ENCODE results near the gene TCAIM.
"Not testable (repeated sequence)": the region's sequence is repeated elsewhere in the genome, so short reads cannot be mapped to it uniquely, and the experiment has no call there.

Gene TCAIM

GRCh38 chr3:44416031-44417030 lies 77.8 kb downstream of the TCAIM start:
- no peak overlapping the region for H3K4me3 ChIP-seq (ENCODE audit: low read depth, low read length)
- H3K9me3 ChIP-seq (ENCODE audit: control insufficient read depth, insufficient read depth, low read depth, low read length) = no peaks in the 10 kb centered on the region
- H3K27ac ChIP-seq (ENCODE audit: low read depth, low read length) = no peak overlapping the region
- no peak overlapping the region for H3K9ac ChIP-seq (ENCODE audit: low read length)
- no peaks in the 10 kb centered on the region for H3K27me3 ChIP-seq (ENCODE audit: control insufficient read depth, insufficient read depth, low read length)
- H3K4me1 ChIP-seq (ENCODE audit: control insufficient read depth, insufficient read depth, low read length) = peaks cover 6% of the 10 kb centered on the region; the same call in 1 of the 2 replicates
- no peaks in the 10 kb centered on the region for H3K36me3 ChIP-seq (ENCODE audit: control insufficient read depth, insufficient read depth, low read length)

GRCh38 chr3:44418118-44418517 lies 79.6 kb downstream of the TCAIM start:
- H3K36me3 ChIP-seq (ENCODE audit: control insufficient read depth, insufficient read depth, low read length); H3K4me3 ChIP-seq (ENCODE audit: low read depth, low read length); H3K27ac ChIP-seq (ENCODE audit: low read depth, low read length); H3K27me3 ChIP-seq (ENCODE audit: control insufficient read depth, insufficient read depth, low read length); H3K9me3 ChIP-seq (ENCODE audit: control insufficient read depth, insufficient read depth, low read depth, low read length); H3K4me1 ChIP-seq (ENCODE audit: control insufficient read depth, insufficient read depth, low read length); H3K9ac ChIP-seq (ENCODE audit: low read length): not testable (repeated sequence)

GRCh38 chr3:44418549-44418948 lies 80.0 kb downstream of the TCAIM start:
- Histone ChIP-seq H3K9ac (ENCODE audit: low read length) (no peak overlapping the region), H3K36me3 (ENCODE audit: control insufficient read depth, insufficient read depth, low read length) (no peaks in the 10 kb centered on the region), H3K4me3 (ENCODE audit: low read depth, low read length) (no peak overlapping the region), H3K27ac (ENCODE audit: low read depth, low read length) (no peak overlapping the region), H3K27me3 (ENCODE audit: control insufficient read depth, insufficient read depth, low read length) (no peaks in the 10 kb centered on the region), H3K4me1 (ENCODE audit: control insufficient read depth, insufficient read depth, low read length) (peaks cover 6% of the 10 kb centered on the region; the same call in 1 of the 2 replicates), H3K9me3 (ENCODE audit: control insufficient read depth, insufficient read depth, low read depth, low read length) (no peaks in the 10 kb centered on the region)

GRCh38 chr3:44419116-44419922 lies 80.8 kb downstream of the TCAIM start:
- Histone ChIP-seq H3K9ac (ENCODE audit: low read length) (no peak overlapping the region), H3K9me3 (ENCODE audit: control insufficient read depth, insufficient read depth, low read depth, low read length) (no peaks in the 10 kb centered on the region), H3K27me3 (ENCODE audit: control insufficient read depth, insufficient read depth, low read length) (no peaks in the 10 kb centered on the region), H3K27ac (ENCODE audit: low read depth, low read length) (no peak overlapping the region), H3K4me1 (ENCODE audit: control insufficient read depth, insufficient read depth, low read length) (peaks cover 2% of the 10 kb centered on the region; the same call in 1 of the 2 replicates), H3K4me3 (ENCODE audit: low read depth, low read length) (no peak overlapping the region), H3K36me3 (ENCODE audit: control insufficient read depth, insufficient read depth, low read length) (no peaks in the 10 kb centered on the region)

- H3K4me1 ChIP-seq (ENCODE audit: control insufficient read depth, insufficient read depth, low read length) = no peaks in the 10 kb centered on the region
- H3K4me3 ChIP-seq (ENCODE audit: low read depth, low read length) = no peak overlapping the region
- H3K9ac ChIP-seq (ENCODE audit: low read length) = no peak overlapping the region
- no peaks in the 10 kb centered on the region for H3K27me3 ChIP-seq (ENCODE audit: control insufficient read depth, insufficient read depth, low read length)
- no peaks in the 10 kb centered on the region for H3K36me3 ChIP-seq (ENCODE audit: control insufficient read depth, insufficient read depth, low read length)
- no peak overlapping the region for H3K27ac ChIP-seq (ENCODE audit: low read depth, low read length)
- no peaks in the 10 kb centered on the region for H3K9me3 ChIP-seq (ENCODE audit: control insufficient read depth, insufficient read depth, low read depth, low read length)
Observed at GRCh38 chr3:44419923-44420650, 81.5 kb downstream of the TCAIM start.

- Histone ChIP-seq H3K4me3 (ENCODE audit: low read depth, low read length) (no peak overlapping the region), H3K9me3 (ENCODE audit: control insufficient read depth, insufficient read depth, low read depth, low read length) (no peaks in the 10 kb centered on the region), H3K4me1 (ENCODE audit: control insufficient read depth, insufficient read depth, low read length) (no peaks in the 10 kb centered on the region), H3K27ac (ENCODE audit: low read depth, low read length) (no peak overlapping the region), H3K36me3 (ENCODE audit: control insufficient read depth, insufficient read depth, low read length) (no peaks in the 10 kb centered on the region), H3K27me3 (ENCODE audit: control insufficient read depth, insufficient read depth, low read length) (no peaks in the 10 kb centered on the region), H3K9ac (ENCODE audit: low read length) (no peak overlapping the region)
Observed at GRCh38 chr3:44420676-44421075, 82.1 kb downstream of the TCAIM start.

GRCh38 chr3:44421280-44421679 lies 82.7 kb downstream of the TCAIM start:
- no peak overlapping the region for H3K4me3 ChIP-seq (ENCODE audit: low read depth, low read length)
- no peaks in the 10 kb centered on the region for H3K36me3 ChIP-seq (ENCODE audit: control insufficient read depth, insufficient read depth, low read length)
- H3K4me1 ChIP-seq (ENCODE audit: control insufficient read depth, insufficient read depth, low read length) = no peaks in the 10 kb centered on the region
- no peak overlapping the region for H3K27ac ChIP-seq (ENCODE audit: low read depth, low read length)
- no peaks in the 10 kb centered on the region for H3K27me3 ChIP-seq (ENCODE audit: control insufficient read depth, insufficient read depth, low read length)
- H3K9me3 ChIP-seq (ENCODE audit: control insufficient read depth, insufficient read depth, low read depth, low read length) = no peaks in the 10 kb centered on the region
- H3K9ac ChIP-seq (ENCODE audit: low read length) = no peak overlapping the region

- H3K36me3 ChIP-seq (ENCODE audit: control insufficient read depth, insufficient read depth, low read length) = no peaks in the 10 kb centered on the region
- H3K27me3 ChIP-seq (ENCODE audit: control insufficient read depth, insufficient read depth, low read length) = no peaks in the 10 kb centered on the region
Observed at GRCh38 chr3:44424758-44425157, 86.2 kb downstream of the TCAIM start.

GRCh38 chr3:44427683-44428082 lies 89.1 kb downstream of the TCAIM start:
- H3K36me3 ChIP-seq (ENCODE audit: control insufficient read depth, insufficient read depth, low read length) = no peaks in the 10 kb centered on the region
- peaks cover 2% of the 10 kb centered on the region; the same call in 1 of the 2 replicates for H3K4me1 ChIP-seq (ENCODE audit: control insufficient read depth, insufficient read depth, low read length)
- H3K27me3 ChIP-seq (ENCODE audit: control insufficient read depth, insufficient read depth, low read length) = no peaks in the 10 kb centered on the region
- no peak overlapping the region for H3K9ac ChIP-seq (ENCODE audit: low read length)
- H3K4me3 ChIP-seq (ENCODE audit: low read depth, low read length) = no peak overlapping the region
- H3K9me3 ChIP-seq (ENCODE audit: control insufficient read depth, insufficient read depth, low read depth, low read length) = no peaks in the 10 kb centered on the region
- no peak overlapping the region for H3K27ac ChIP-seq (ENCODE audit: low read depth, low read length)

More at GRCh38 chr3:44424758-44425157, 86.2 kb downstream of the TCAIM start:
- H3K4me3 ChIP-seq (ENCODE audit: low read depth, low read length) = no peak overlapping the region
- no peaks in the 10 kb centered on the region for H3K9me3 ChIP-seq (ENCODE audit: control insufficient read depth, insufficient read depth, low read depth, low read length)
- H3K27ac ChIP-seq (ENCODE audit: low read depth, low read length) = no peak overlapping the region
- no peak overlapping the region for H3K9ac ChIP-seq (ENCODE audit: low read length)
- H3K4me1 ChIP-seq (ENCODE audit: control insufficient read depth, insufficient read depth, low read length) = peaks cover 2% of the 10 kb centered on the region; the same call in 1 of the 2 replicates

GRCh38 chr3:44428910-44429309 lies 90.3 kb downstream of the TCAIM start:
- H3K9ac ChIP-seq (ENCODE audit: low read length) = no peak overlapping the region
- H3K36me3 ChIP-seq (ENCODE audit: control insufficient read depth, insufficient read depth, low read length) = no peaks in the 10 kb centered on the region
- H3K27ac ChIP-seq (ENCODE audit: low read depth, low read length) = no peak overlapping the region
- no peaks in the 10 kb centered on the region for H3K27me3 ChIP-seq (ENCODE audit: control insufficient read depth, insufficient read depth, low read length)
- H3K9me3 ChIP-seq (ENCODE audit: control insufficient read depth, insufficient read depth, low read depth, low read length) = no peaks in the 10 kb centered on the region
- no peak overlapping the region for H3K4me3 ChIP-seq (ENCODE audit: low read depth, low read length)
- peaks cover 2% of the 10 kb centered on the region; the same call in 1 of the 2 replicates for H3K4me1 ChIP-seq (ENCODE audit: control insufficient read depth, insufficient read depth, low read length)

Measured in HUES6 (cell line).